Peyer's patch (tissue), 4 donors: ENCODE data around the gene LMO4. TPM values are rescaled to one million over a fixed set of nuclear protein-coding genes. Genes with fewer than 3 reads are reported as not detected.

Experiments used
- DNase-seq, 3 donors: peaks; one replicate each; pipeline ENCODE4 v3.0.0-alpha.2; 2017 to 2019
- H3K27ac ChIP-seq, 4 donors: fragments of 200-600 bp; sonication (generic); one replicate each; pipeline ENCODE4 v1.5.1; 2016 to 2019
- H3K27me3 ChIP-seq, 2 donors: fragments of 200-600 bp; sonication (generic); one replicate each; pipeline ENCODE4 v1.5.1; 2019
- H3K36me3 ChIP-seq, 3 donors: fragments of 200-600 bp; sonication (generic); one replicate each; pipeline ENCODE4 v1.5.1; 2016 to 2019
- H3K4me1 ChIP-seq, 4 donors: fragments of 200-600 bp; sonication (generic); one replicate each; pipeline ENCODE4 v1.5.1; 2016 to 2019
- H3K4me3 ChIP-seq, 4 donors: fragments of 200-600 bp; sonication (generic); 1 replicate in 3 of 4; 2 replicates in 1 of 4; pipeline ENCODE4 v1.5.1; 2016 to 2019; ENCODE audit warnings: mild to moderate bottlenecking in 1 of 4
- H3K9me3 ChIP-seq, 4 donors: fragments of 200-600 bp; sonication (generic); one replicate each; pipeline ENCODE4 v1.5.1; 2016 to 2019; ENCODE audit warnings: mild to moderate bottlenecking in 1 of 4
- POLR2A ChIP-seq, 2 donors: fragments of 450-650 bp; IDR thresholded peaks; one replicate each; pipeline ENCODE4 v1.5.1; 2017; ENCODE audit warnings: antibody characterized with exemption in 2 of 2, mild to moderate bottlenecking in 2 of 2, moderate library complexity in 2 of 2
- total RNA-seq, 4 donors: library from RNA; depleted of rRNA; stranded (reverse); fragments of >200 nt; gene quantifications; one replicate each; pipeline ENCODE4 v1.1.0, GENCODE V29; 2016
- TF ChIP-seq, protein P1 (sequence below), 6 experiments: fragments of 450-650 bp in 4 of 6; fragments of 200-600 bp in 2 of 6; sonication (generic) in 1 of 6; IDR thresholded peaks; one replicate each; pipeline ENCODE4 v1.5.1; 2017 to 2019; ENCODE audit warnings: antibody characterized with exemption in 6 of 6, mild to moderate bottlenecking in 3 of 6, moderate library complexity in 1 of 6

The LMO4 gene
- total RNA-seq, 4 donors from 2014 or later: 39.1 to 59.9 (median 52.6) TPM

DNA sequence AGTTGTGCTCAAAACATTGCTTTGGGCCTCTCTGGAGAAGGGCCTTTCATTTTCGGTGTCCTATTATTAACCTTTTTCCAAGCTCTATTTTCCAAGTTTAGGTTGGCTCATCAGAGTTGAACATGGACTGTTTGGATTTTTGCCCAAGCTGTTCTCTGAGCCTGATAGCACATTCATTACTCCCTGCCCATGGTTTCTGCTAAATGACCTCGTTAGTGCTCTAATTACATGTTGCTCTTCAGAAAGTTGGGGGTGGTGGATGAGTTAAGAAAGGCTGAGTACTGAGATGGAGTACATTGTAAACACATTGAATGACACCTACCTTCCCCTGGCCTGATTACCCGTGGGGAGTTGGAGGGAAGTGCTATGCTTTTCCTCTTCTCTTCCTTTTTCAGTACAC lies 38.9 kb downstream of the LMO4 start:
- Histone ChIP-seq H3K27me3 (no peaks in the 10 kb centered on the region), H3K9me3 (no peaks in the 10 kb centered on the region), H3K4me3 (no peak overlapping the region), H3K4me1 (no peaks in the 10 kb centered on the region), H3K27ac (no peak overlapping the region), H3K36me3 (no peaks in the 10 kb centered on the region)
- TF ChIP-seq POLR2A (IDR thresholded peaks at IDR 0.05): no peak
- TF ChIP-seq, protein P1, sequence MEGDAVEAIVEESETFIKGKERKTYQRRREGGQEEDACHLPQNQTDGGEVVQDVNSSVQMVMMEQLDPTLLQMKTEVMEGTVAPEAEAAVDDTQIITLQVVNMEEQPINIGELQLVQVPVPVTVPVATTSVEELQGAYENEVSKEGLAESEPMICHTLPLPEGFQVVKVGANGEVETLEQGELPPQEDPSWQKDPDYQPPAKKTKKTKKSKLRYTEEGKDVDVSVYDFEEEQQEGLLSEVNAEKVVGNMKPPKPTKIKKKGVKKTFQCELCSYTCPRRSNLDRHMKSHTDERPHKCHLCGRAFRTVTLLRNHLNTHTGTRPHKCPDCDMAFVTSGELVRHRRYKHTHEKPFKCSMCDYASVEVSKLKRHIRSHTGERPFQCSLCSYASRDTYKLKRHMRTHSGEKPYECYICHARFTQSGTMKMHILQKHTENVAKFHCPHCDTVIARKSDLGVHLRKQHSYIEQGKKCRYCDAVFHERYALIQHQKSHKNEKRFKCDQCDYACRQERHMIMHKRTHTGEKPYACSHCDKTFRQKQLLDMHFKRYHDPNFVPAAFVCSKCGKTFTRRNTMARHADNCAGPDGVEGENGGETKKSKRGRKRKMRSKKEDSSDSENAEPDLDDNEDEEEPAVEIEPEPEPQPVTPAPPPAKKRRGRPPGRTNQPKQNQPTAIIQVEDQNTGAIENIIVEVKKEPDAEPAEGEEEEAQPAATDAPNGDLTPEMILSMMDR (IDR thresholded peaks at IDR 0.05): no peak
- no peak for DNase-seq

DNA sequence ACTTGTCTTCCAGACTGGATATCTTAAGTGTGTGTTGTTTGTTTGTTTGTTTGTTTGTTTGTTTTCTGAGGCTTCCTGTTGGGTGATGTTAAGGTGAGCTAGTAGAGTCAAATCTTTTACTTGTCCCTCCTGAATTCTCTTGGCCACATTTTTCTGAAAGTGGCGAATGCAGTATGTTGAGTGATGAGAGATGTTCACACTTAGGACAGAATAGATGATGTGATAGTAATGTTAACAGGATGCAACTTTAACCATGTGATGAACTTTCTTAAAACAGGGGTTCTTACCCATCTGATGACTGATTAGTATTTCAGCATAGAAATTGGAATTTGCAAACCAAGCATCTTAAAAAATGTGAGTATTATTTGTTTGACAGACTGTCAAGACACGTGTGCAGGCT lies 40.2 kb downstream of the LMO4 start:
- Histone ChIP-seq H3K4me1 (no peaks in the 10 kb centered on the region), H3K27me3 (no peaks in the 10 kb centered on the region), H3K4me3 (no peak overlapping the region), H3K9me3 (no peaks in the 10 kb centered on the region), H3K27ac (no peak overlapping the region), H3K36me3 (no peaks in the 10 kb centered on the region)
- DNase-seq: no peak
- TF ChIP-seq POLR2A (IDR thresholded peaks at IDR 0.05): no peak
- TF ChIP-seq, protein P1 (IDR thresholded peaks at IDR 0.05): no peak

DNA sequence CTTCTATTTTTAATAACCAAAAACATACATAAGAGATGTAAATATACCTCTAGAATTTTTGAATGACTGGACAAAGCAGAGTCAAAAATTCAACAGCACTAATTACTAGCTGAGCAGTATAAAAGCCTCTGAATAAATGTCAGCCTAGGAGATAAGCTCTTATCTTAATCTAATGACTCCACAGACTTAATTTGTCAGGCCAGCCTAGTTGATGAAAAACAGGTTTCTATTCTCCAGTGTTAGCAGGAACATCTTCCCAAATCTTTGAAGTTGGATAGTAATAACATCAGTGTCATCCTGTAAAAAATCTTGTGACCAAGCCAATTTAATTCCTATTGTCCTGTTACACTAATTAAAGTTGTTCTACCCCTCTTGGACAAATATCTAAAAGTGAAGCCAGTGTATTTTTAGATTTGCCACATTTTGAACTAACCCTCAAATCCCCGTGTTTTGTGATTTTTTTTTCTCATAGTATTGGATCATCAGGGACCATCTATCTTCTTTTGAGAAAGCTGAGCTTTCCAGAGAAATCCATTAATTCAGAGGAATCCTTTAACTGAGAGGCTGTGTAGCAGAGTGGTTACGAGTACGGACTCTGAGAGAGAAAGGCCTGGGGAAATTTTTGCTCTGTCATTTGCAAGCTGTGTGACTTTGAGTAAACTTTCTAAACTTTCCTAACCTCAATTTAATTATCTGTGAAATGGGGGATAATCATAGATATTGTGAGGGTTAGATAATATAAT lies 41.2 kb downstream of the LMO4 start:
- Histone ChIP-seq H3K27ac (no peak overlapping the region), H3K27me3 (no peaks in the 10 kb centered on the region), H3K4me3 (no peak overlapping the region), H3K9me3 (no peaks in the 10 kb centered on the region), H3K36me3 (no peaks in the 10 kb centered on the region), H3K4me1 (no peaks in the 10 kb centered on the region)
- DNase-seq: no peak
- no peak for TF ChIP-seq POLR2A (IDR thresholded peaks at IDR 0.05)
- TF ChIP-seq, protein P1 (IDR thresholded peaks at IDR 0.05): no peak

DNA sequence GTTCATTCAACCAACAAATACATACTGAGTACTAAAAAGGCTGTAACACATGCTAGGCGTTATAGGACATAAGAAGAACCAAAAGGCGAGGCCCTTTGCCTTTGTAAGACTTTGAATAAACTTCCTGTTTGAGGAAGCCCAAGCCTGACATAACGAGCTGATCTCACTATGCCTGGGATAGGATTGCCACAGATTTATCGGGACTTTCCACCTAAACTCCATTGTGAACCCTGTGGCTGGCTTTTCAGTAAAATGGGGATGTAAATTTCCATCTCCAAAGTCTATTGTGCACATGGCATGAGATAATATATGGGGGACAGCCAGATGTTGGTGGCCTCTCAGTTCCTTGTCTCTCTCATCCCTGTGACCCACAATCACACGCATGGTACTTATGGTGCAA lies 41.9 kb downstream of the LMO4 start:
- Histone ChIP-seq H3K4me3 (no peak overlapping the region), H3K4me1 (no peaks in the 10 kb centered on the region), H3K9me3 (no peaks in the 10 kb centered on the region), H3K36me3 (no peaks in the 10 kb centered on the region), H3K27ac (no peak overlapping the region), H3K27me3 (no peaks in the 10 kb centered on the region)
- TF ChIP-seq, protein P1 (IDR thresholded peaks at IDR 0.05): no peak
- no peak for DNase-seq

DNA sequence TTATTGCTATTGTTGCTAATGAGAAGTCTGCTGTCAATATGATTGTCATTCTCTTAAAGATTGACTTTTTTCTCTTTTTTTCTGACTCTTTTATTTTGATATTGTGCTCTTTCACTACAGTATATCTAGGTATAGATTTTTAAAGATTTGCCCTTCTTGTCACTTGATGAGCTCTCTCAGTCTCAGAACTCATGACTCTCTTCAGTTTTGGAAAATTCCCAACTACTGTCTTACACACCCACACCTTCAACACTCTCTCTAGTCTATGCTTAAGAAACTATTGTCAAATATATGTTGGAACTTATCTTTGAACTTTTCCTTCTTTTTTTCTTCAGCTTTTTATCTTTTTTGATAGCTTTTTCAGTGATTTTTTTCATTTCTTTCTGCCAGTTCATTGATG lies 50.6 kb downstream of the LMO4 start:
- no peaks in the 10 kb centered on the region for H3K27me3 ChIP-seq
- no peaks in the 10 kb centered on the region for H3K4me1 ChIP-seq
- H3K9me3 ChIP-seq: no peaks in the 10 kb centered on the region
- H3K27ac ChIP-seq: no peak overlapping the region
- H3K36me3 ChIP-seq: no peaks in the 10 kb centered on the region
- TF ChIP-seq, protein P1 (IDR thresholded peaks at IDR 0.05): no peak
- TF ChIP-seq POLR2A (IDR thresholded peaks at IDR 0.05): no peak
- no peak for DNase-seq
- no peak overlapping the region for H3K4me3 ChIP-seq
